Measurements from ENCODE around the gene GAREM2. TPM values are rescaled to one million over a fixed set of nuclear protein-coding genes. Genes with fewer than 3 reads are reported as not detected.

GAREM2 gene
- total RNA-seq, 2 experiments from 2014 or later: 2.2 to 2.7 TPM

DNA sequence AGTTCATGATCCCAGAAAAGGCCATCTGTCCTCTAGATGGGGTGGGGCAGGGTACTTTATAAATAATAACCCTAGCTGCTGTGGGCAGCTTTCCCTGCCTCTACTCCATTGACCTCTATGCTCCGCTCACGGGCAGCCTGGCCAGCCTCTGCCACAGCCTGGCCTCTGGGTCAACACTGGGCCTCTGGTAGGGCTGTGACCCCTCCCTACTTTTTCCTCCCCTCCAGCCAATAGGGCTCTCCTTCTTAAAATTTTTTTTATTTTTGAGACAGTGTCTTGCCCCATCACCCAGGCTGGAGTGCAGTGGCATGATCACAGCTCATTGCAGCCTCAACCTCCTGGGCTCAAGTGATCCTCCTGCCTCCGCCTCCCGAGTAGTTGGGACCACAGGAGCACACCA is 4.1 kb upstream of the GAREM2 start:
- H3K9me3 Mint-ChIP-seq: no peaks in the 10 kb centered on the region
- H3K4me3 Mint-ChIP-seq: no peak overlapping the region
- no peak overlapping the region for H3K27ac Mint-ChIP-seq
- peaks cover 16% of the 10 kb centered on the region for H3K27me3 Mint-ChIP-seq
- H3K36me3 Mint-ChIP-seq (ENCODE audit: low read depth): peaks cover 1% of the 10 kb centered on the region
- ChIA-PET CTCF (interaction anchor here (1.2 to 6.1 kb wide), 2 partner anchors 15 to 162 kb away, joined by 4 to 30 read pairs; no protein-coding TSS in a partner anchor), POLR2A (no interaction called here)
- intact Hi-C loops (cut with micrococcal nuclease): no loop called here
- no peak for DNase-seq
- TF ChIP-seq CTCF (IDR thresholded peaks at IDR 0.05): no peak
- H3K4me1 Mint-ChIP-seq (ENCODE audit: low read depth): peaks cover 5% of the 10 kb centered on the region
- ATAC-seq: no peak

DNA sequence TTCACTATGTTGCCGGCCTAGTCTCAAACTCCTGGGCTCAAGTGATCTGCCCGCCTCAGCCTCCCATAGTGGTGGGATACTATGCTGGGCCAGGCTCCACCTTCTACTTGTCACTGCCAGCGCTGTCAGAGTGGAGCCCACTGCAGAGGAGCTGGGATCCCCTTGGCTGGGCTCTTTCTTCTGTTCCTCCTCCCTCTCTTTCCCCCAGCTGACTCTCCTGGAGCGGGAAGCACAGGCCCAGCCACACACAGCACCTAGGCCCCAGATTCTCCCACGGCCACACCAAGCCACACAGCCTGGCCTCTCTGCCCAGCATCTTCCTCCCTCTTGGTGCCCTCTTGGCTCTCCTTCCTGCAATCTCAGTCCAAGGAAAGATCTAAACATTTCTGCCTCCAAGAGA is 3.7 kb upstream of the GAREM2 start:
- ChIA-PET CTCF (interaction anchor here (1.2 to 6.1 kb wide), 2 partner anchors 15 to 161 kb away, joined by 4 to 30 read pairs; no protein-coding TSS in a partner anchor), POLR2A (no interaction called here)
- no peak for TF ChIP-seq CTCF (IDR thresholded peaks at IDR 0.05)
- H3K36me3 Mint-ChIP-seq (ENCODE audit: low read depth): peaks cover 1% of the 10 kb centered on the region
- intact Hi-C loops (cut with micrococcal nuclease): no loop called here
- H3K27me3 Mint-ChIP-seq: peaks cover 17% of the 10 kb centered on the region
- no peak overlapping the region for H3K4me3 Mint-ChIP-seq
- no peak for DNase-seq
- ATAC-seq: no peak
- H3K4me1 Mint-ChIP-seq (ENCODE audit: low read depth): peaks cover 5% of the 10 kb centered on the region
- H3K9me3 Mint-ChIP-seq: no peaks in the 10 kb centered on the region
- H3K27ac Mint-ChIP-seq: no peak overlapping the region

DNA sequence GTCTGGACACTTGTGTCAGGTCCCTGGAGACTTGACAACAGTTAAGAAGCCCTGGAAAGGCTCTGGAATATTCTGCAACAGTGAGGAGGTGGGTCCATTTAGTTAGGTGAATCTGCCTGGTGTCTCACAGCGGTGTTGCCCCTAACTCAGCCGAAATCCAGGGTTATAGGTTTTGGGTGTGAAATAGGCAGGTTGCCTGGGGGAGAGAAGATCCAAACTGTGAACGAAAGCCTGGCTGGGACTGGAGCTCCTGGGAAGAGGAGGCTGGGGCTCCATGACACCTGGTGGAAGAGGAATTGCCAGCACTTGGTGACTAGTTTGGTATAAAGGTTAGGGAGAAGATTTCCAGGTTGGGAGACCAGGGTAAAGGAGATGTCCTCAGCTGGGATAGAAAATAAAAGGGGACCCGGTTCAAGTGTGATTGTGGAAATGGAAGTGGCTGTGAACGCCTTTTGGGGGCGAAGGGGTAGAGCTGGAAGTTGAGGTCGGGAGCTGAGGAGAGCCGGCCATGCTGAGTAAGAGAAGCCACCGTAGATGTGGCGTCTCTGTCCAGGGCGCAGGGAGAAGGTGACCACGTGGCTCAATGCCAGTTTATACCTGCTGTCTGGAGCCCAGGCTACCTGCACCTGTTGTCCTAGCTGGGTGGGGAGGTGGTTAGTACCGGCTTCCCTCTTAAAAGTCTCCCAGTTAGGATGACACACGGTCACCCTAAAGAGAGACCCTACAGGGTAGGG is 3.0 kb upstream of the GAREM2 start:
- Mint-ChIP-seq H3K36me3 (ENCODE audit: low read depth) (peaks cover 1% of the 10 kb centered on the region), H3K4me1 (ENCODE audit: low read depth) (peaks cover 11% of the 10 kb centered on the region), H3K27me3 (peaks cover 23% of the 10 kb centered on the region), H3K4me3 (no peak overlapping the region), H3K9me3 (no peaks in the 10 kb centered on the region), H3K27ac (no peak overlapping the region)
- CTCF ChIA-PET: interaction anchor here (6.1 kb wide), 1 partner anchor 14 kb away, joined by 30 read pairs; no protein-coding TSS in a partner anchor
- TF ChIP-seq CTCF (IDR thresholded peaks at IDR 0.05): no peak
- ATAC-seq (no peak), DNase-seq (no peak)
- intact Hi-C loops (cut with micrococcal nuclease): loop anchor here (10.0 kb wide), 1 partner anchor 295 kb away; no protein-coding TSS in a partner anchor
- POLR2A ChIA-PET: no interaction called here

DNA sequence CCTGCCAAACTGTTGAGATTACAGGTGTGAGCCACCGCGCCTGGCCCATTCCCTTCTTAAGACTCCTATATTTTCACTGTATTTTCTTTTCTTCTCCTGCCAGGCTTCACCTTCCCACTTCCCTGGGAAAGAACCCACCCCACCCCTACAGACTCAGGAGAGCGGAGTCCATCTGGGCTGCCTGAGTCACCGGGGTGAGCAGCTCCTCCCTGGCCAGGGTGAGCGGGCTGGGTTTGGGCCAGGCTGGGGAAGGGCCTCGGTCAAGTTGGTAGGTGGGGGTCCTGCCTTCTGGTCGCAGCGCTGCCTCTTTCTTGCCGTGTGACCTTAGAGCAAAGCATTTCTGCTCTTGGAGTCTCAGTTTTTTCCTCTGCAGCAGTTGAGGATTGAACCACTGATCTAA is 2.1 kb upstream of the GAREM2 start:
- Mint-ChIP-seq H3K36me3 (ENCODE audit: low read depth) (peaks cover 1% of the 10 kb centered on the region), H3K4me3 (no peak overlapping the region), H3K27me3 (peaks cover 23% of the 10 kb centered on the region), H3K27ac (no peak overlapping the region), H3K9me3 (no peaks in the 10 kb centered on the region), H3K4me1 (ENCODE audit: low read depth) (peaks cover 11% of the 10 kb centered on the region)
- ChIA-PET POLR2A (no interaction called here), CTCF (interaction anchor here (1.1 to 6.1 kb wide), 5 partner anchors 9 to 296 kb away, joined by 3 to 30 read pairs (median 5); no protein-coding TSS in a partner anchor)
- ATAC-seq: no peak
- intact Hi-C loops (cut with micrococcal nuclease): loop anchor here (10.0 kb wide), 1 partner anchor 294 kb away; no protein-coding TSS in a partner anchor
- TF ChIP-seq CTCF (IDR thresholded peaks at IDR 0.05): no peak
- DNase-seq: no peak
